Superior temporal gyrus (tissue), 1 donor: ENCODE results near the gene CCDC89.
"Not testable (repeated sequence)": the region's sequence is repeated elsewhere in the genome, so short reads cannot be mapped to it uniquely, and the experiment has no call there.

Experiments
- DNase-seq: peaks from one replicate; pipeline ENCODE4 v3.0.0-alpha.2; 2016; ENCODE audit errors: extremely low spot score

The CCDC89 gene

GRCh38 chr11:85694385-85694980 lies 8.5 kb upstream of the CCDC89 start:
- DNase-seq: peak; percentile 86

- peak; percentile 38 for DNase-seq
Measured at GRCh38 chr11:85685125-85685819, 723 bp downstream of the CCDC89 start.

- peak; percentile 49 for DNase-seq
Measured at GRCh38 chr11:85682330-85683305, 3.4 kb downstream of the CCDC89 start.

- no peak for DNase-seq
Measured at GRCh38 chr11:85680897-85681296, 5.1 kb downstream of the CCDC89 start.

GRCh38 chr11:85679576-85679975 lies 6.4 kb downstream of the CCDC89 start:
- no peak for DNase-seq

GRCh38 chr11:85673393-85673792 lies 12.6 kb downstream of the CCDC89 start:
- DNase-seq: no peak

- DNase-seq: no peak
Measured at GRCh38 chr11:85672105-85672902, 13.7 kb downstream of the CCDC89 start.

GRCh38 chr11:85670949-85671663 lies 14.9 kb downstream of the CCDC89 start:
- not testable (repeated sequence) for DNase-seq

- DNase-seq: no peak
Measured at GRCh38 chr11:85668157-85668556, 17.8 kb downstream of the CCDC89 start.

- no peak for DNase-seq
Measured at GRCh38 chr11:85666687-85667086, 19.3 kb downstream of the CCDC89 start.

GRCh38 chr11:85665733-85666132 lies 20.3 kb downstream of the CCDC89 start:
- no peak for DNase-seq

- peak; percentile 98 for DNase-seq
Measured at GRCh38 chr11:85664615-85665481, 21.1 kb downstream of the CCDC89 start, which contains the start of gene CREBZF. CREBZF (minus strand) TSS chr11:85665129; CDS start chr11:85664875, 254 bp downstream.

- peak; percentile 79 for DNase-seq
Measured at GRCh38 chr11:85663753-85664614, 22.0 kb downstream of the CCDC89 start.

- no peak for DNase-seq
Measured at GRCh38 chr11:85663080-85663752, 22.8 kb downstream of the CCDC89 start.

GRCh38 chr11:85661972-85662664 lies 23.9 kb downstream of the CCDC89 start:
- no peak for DNase-seq

- DNase-seq: no peak
Measured at GRCh38 chr11:85658180-85658579, 27.8 kb downstream of the CCDC89 start.

- no peak for DNase-seq
Measured at GRCh38 chr11:85656777-85657176, 29.2 kb downstream of the CCDC89 start.

- DNase-seq: not testable (repeated sequence)
Measured at GRCh38 chr11:85654343-85654742, 31.7 kb downstream of the CCDC89 start.
